Measurements from ENCODE around the gene VSX1.

- TF ChIP-seq CTCF (IDR thresholded peaks at IDR 0.05) = no peak
- TF ChIP-seq POLR2AphosphoS5 (IDR thresholded peaks at IDR 0.05) = no peak
- TF ChIP-seq POLR2A (IDR thresholded peaks at IDR 0.05) = no peak
Measured at GRCh38 chr20:25103526-25103925, 21.6 kb upstream of the VSX1 start.

All from upper lobe of left lung (tissue), 4 donors.